Fibroblast of mammary gland (primary cell): ENCODE results near the gene ACVRL1.

ENCODE experiments used
- DNase-seq: peaks from one replicate; pipeline ENCODE4 v3.0.0-alpha.2; 2010; ENCODE audit warnings: low read depth
- H3K4me3 ChIP-seq: 2 replicates; pipeline ENCODE4 v1.5.1; 2011; ENCODE audit warnings: low read depth, mild to moderate bottlenecking, low read length, moderate library complexity; ENCODE audit not compliant: control insufficient read depth
- CTCF ChIP-seq: conservative IDR thresholded peaks from 2 replicates; pipeline ENCODE4 v1.5.1; 2011; ENCODE audit warnings: low read depth, low read length, inconsistent platforms; ENCODE audit not compliant: control insufficient read depth, insufficient read depth

The ACVRL1 gene

GRCh38 chr12:51873251-51873994, 33.9 kb upstream of the ACVRL1 start:
- no peak for DNase-seq
- no peak for TF ChIP-seq CTCF
- no peak overlapping the region for H3K4me3 ChIP-seq

GRCh38 chr12:51874000-51874399, 33.3 kb upstream of the ACVRL1 start:
- TF ChIP-seq CTCF: no peak
- H3K4me3 ChIP-seq: no peak overlapping the region
- no peak for DNase-seq

- DNase-seq: no peak
- no peak overlapping the region for H3K4me3 ChIP-seq
- no peak for TF ChIP-seq CTCF
Observed at GRCh38 chr12:51874486-51874885, 32.8 kb upstream of the ACVRL1 start.

- H3K4me3 ChIP-seq: no peak overlapping the region
- DNase-seq: no peak
- no peak for TF ChIP-seq CTCF
Observed at GRCh38 chr12:51879102-51879501, 28.2 kb upstream of the ACVRL1 start.

GRCh38 chr12:51883295-51883694, 24.0 kb upstream of the ACVRL1 start:
- DNase-seq: no peak
- no peak overlapping the region for H3K4me3 ChIP-seq
- no peak for TF ChIP-seq CTCF

GRCh38 chr12:51883998-51884675, 23.2 kb upstream of the ACVRL1 start:
- no peak for TF ChIP-seq CTCF
- no peak overlapping the region for H3K4me3 ChIP-seq
- DNase-seq: no peak
